Activated CD8-positive, alpha-beta memory T cell treated with anti-CD3 and anti-CD28 coated beads for 48 hours (primary cell): ENCODE measurements around the gene GABRB1.

Experiments
- DNase-seq, 3 experiments: peaks; one replicate each; pipeline ENCODE4 v3.0.0-alpha.2; 2020; ENCODE audit warnings: low read depth in 2 of 3, low spot score in 2 of 3

GABRB1 gene

GRCh38 chr4:47045261-47045660 is 13.9 kb downstream of the GABRB1 start:
- no peak for DNase-seq

GRCh38 chr4:47049347-47049746 is 18.0 kb downstream of the GABRB1 start:
- DNase-seq, result no peak

- no peak for DNase-seq
These were observed 19.7 kb downstream of the GABRB1 start for GRCh38 chr4:47050761-47051725.

GRCh38 chr4:47053485-47053884 is 22.1 kb downstream of the GABRB1 start:
- no peak for DNase-seq

- no peak for DNase-seq
These were observed 22.8 kb downstream of the GABRB1 start for GRCh38 chr4:47054130-47054529.

GRCh38 chr4:47057991-47058390 is 26.6 kb downstream of the GABRB1 start:
- DNase-seq, result no peak

GRCh38 chr4:47060561-47060960 is 29.2 kb downstream of the GABRB1 start:
- no peak for DNase-seq

- no peak for DNase-seq
These were observed 30.1 kb downstream of the GABRB1 start for GRCh38 chr4:47061435-47061834.

- DNase-seq, result no peak
These were observed 33.7 kb downstream of the GABRB1 start for GRCh38 chr4:47065051-47065481.

GRCh38 chr4:47068986-47069385 is 37.6 kb downstream of the GABRB1 start:
- no peak for DNase-seq

GRCh38 chr4:47071901-47072341 is 40.6 kb downstream of the GABRB1 start:
- DNase-seq, result no peak

- DNase-seq, result no peak
These were observed 42.3 kb downstream of the GABRB1 start for GRCh38 chr4:47073647-47074046.

- DNase-seq, result no peak
These were observed 43.4 kb downstream of the GABRB1 start for GRCh38 chr4:47074816-47075215.

- no peak for DNase-seq
These were observed 43.9 kb downstream of the GABRB1 start for GRCh38 chr4:47075262-47075661.

- DNase-seq, result no peak
These were observed 44.6 kb downstream of the GABRB1 start for GRCh38 chr4:47075919-47076318.

GRCh38 chr4:47084111-47084510 is 52.7 kb downstream of the GABRB1 start:
- no peak for DNase-seq

GRCh38 chr4:47084795-47085194 is 53.4 kb downstream of the GABRB1 start:
- no peak for DNase-seq

- no peak for DNase-seq
These were observed 56.9 kb downstream of the GABRB1 start for GRCh38 chr4:47088298-47088697.

GRCh38 chr4:47095884-47096283 is 64.5 kb downstream of the GABRB1 start:
- no peak for DNase-seq

- no peak for DNase-seq
These were observed 70.1 kb downstream of the GABRB1 start for GRCh38 chr4:47101453-47101852.

GRCh38 chr4:47104986-47105385 is 73.6 kb downstream of the GABRB1 start:
- no peak for DNase-seq

- no peak for DNase-seq
These were observed 75.2 kb downstream of the GABRB1 start for GRCh38 chr4:47106561-47106960.

- no peak for DNase-seq
These were observed 78.0 kb downstream of the GABRB1 start for GRCh38 chr4:47109379-47109778.
